HepG2 (cell line): Measurements from ENCODE around the gene PRKCE. TPM values are rescaled to one million over a fixed set of nuclear protein-coding genes. Genes with fewer than 3 reads are reported as not detected.

Experiments
- ATAC-seq: fragments of 200-7000 bp; cut with Tn5 transposase; 3 replicates; pipeline ENCODE4 v1.9.1; 2020; ENCODE audit warnings: mild to moderate bottlenecking, moderate library complexity
- BruUV-seq: library from RNA; stranded (reverse); fragments of 400-500 nt; replicated peaks from 2 replicates; lab custom pipeline; 2021; lab: Mats Ljungman, UMichigan
- CTCF ChIA-PET: fragments of 300-600 bp; formaldehyde crosslinking; extraction: SDS; loops from one replicate; lab custom pipeline; 2021; ENCODE audit warnings: low total read pairs, inconsistent platforms, low intra/inter-chr PET ratio; lab: Yijun Ruan, JAX
- POLR2A ChIA-PET: fragments of 350-600 bp; sonication (Branson Sonifier 250); formaldehyde crosslinking; loops from one replicate; lab custom pipeline; 2020; ENCODE audit warnings: antibody characterized with exemption, inconsistent platforms; lab: Yijun Ruan, JAX
- DNase-seq: peaks from one replicate; pipeline ENCODE4 v3.0.0-alpha.2; 2015; ENCODE audit warnings: low spot score
- FAIRE-seq: peaks from 3 replicates; lab custom pipeline; 2011; peaks lifted over from hg19 to GRCh38; lab: Jason Lieb, UNC
- H2AFZ ChIP-seq: one replicate; pipeline ENCODE4 v1.6.1; 2011; ENCODE audit warnings: low read length, inconsistent platforms
- H3K27ac ChIP-seq: fragments of 300-600 bp; 3 replicates; pipeline ENCODE4 v1.8.0; 2011; ENCODE audit warnings: mixed run types, mild to moderate bottlenecking, mixed read lengths, low read length, inconsistent platforms; ENCODE audit not compliant: insufficient read depth; ENCODE audit errors: extremely low read length
- H3K27me3 ChIP-seq, 2 experiments: fragments of 200-600 bp in 1 of 2; 2 replicates in 1 of 2; 3 replicates in 1 of 2; pipeline versions ENCODE4 v1.6.0 to v1.8.0; 2011; ENCODE audit warnings: low read length in 2 of 2, mild to moderate bottlenecking in 2 of 2, moderate library complexity in 2 of 2, inconsistent platforms in 1 of 2; ENCODE audit not compliant: insufficient read depth in 2 of 2, control insufficient read depth in 1 of 2
- H3K36me3 ChIP-seq, 2 experiments: fragments of 200-600 bp in 1 of 2; replicated peaks in 1 of 2; 2 replicates in 1 of 2; 3 replicates in 1 of 2; pipeline versions ENCODE4 v1.5.1 to v1.8.0; 2011; ENCODE audit warnings: low read length in 2 of 2, inconsistent platforms in 1 of 2; ENCODE audit not compliant: insufficient read depth in 2 of 2, control insufficient read depth in 1 of 2
- H3K4me1 ChIP-seq: 2 replicates; pipeline ENCODE4 v1.5.1; 2012; ENCODE audit warnings: low read length, inconsistent platforms; ENCODE audit not compliant: insufficient read depth
- H3K4me2 ChIP-seq: 2 replicates; pipeline ENCODE4 v1.6.0; 2011; ENCODE audit warnings: low read depth, low read length, inconsistent platforms
- H3K4me3 ChIP-seq, 3 experiments: fragments of 200-600 bp in 1 of 3; sonication (generic), shearing (Covaris generic) in 1 of 3; replicated peaks in 1 of 3; 2 replicates each; pipeline ENCODE4 v1.5.1; 2011 to 2016; ENCODE audit warnings: low read length in 3 of 3, inconsistent platforms in 2 of 3, low read depth in 2 of 3, mild to moderate bottlenecking in 2 of 3, control low read depth in 1 of 3, mixed read lengths in 1 of 3; ENCODE audit not compliant: insufficient read depth in 1 of 3
- H3K79me2 ChIP-seq: one replicate; pipeline ENCODE4 v1.6.1; 2011; ENCODE audit warnings: low read length, inconsistent platforms; ENCODE audit not compliant: insufficient read depth
- H3K9ac ChIP-seq: 2 replicates; pipeline ENCODE4 v1.6.0; 2011; ENCODE audit warnings: mild to moderate bottlenecking, low read depth, low read length, inconsistent platforms; ENCODE audit not compliant: insufficient read depth
- H3K9me3 ChIP-seq: 2 replicates; pipeline ENCODE4 v1.5.1; 2012; ENCODE audit warnings: mild to moderate bottlenecking, low read length
- H4K20me1 ChIP-seq: 2 replicates; pipeline ENCODE4 v1.6.0; 2011; ENCODE audit warnings: inconsistent platforms, mild to moderate bottlenecking, low read length, moderate library complexity; ENCODE audit not compliant: insufficient read depth
- CERS6 ChIP-seq: sonication (generic); formaldehyde crosslinking; IDR thresholded peaks from 2 replicates; pipeline ENCODE4 v1.5.0; 2020; ENCODE audit warnings: missing genetic modification reagents
- CSRNP1 ChIP-seq: sonication (generic); formaldehyde crosslinking; IDR thresholded peaks from 2 replicates; pipeline ENCODE4 v1.8.1; 2023; ENCODE audit warnings: mild to moderate bottlenecking, missing genetic modification reagents
- HBP1 ChIP-seq: IDR thresholded peaks from 2 replicates; pipeline ENCODE4 v1.6.1; 2016; ENCODE audit warnings: low read depth, control low read depth
- MTF1 ChIP-seq: sonication (generic); formaldehyde crosslinking; IDR thresholded peaks from 2 replicates; pipeline ENCODE4 v1.5.0; 2020; ENCODE audit warnings: missing genetic modification reagents
- RXRA ChIP-seq: sonication (generic); formaldehyde crosslinking; IDR thresholded peaks from 2 replicates; pipeline ENCODE4 v1.5.1; 2020; ENCODE audit warnings: missing genetic modification reagents
- SALL2 ChIP-seq: sonication (generic); formaldehyde crosslinking; IDR thresholded peaks from 2 replicates; pipeline ENCODE4 v1.8.1; 2023; ENCODE audit warnings: mild to moderate bottlenecking, missing genetic modification reagents, inconsistent platforms
- SETDB1 ChIP-seq: sonication (generic); formaldehyde crosslinking; IDR thresholded peaks from 2 replicates; pipeline ENCODE4 v1.5.1; 2020; ENCODE audit warnings: missing genetic modification reagents, mild to moderate bottlenecking, borderline replicate concordance
- SKI ChIP-seq: fragments of 450-650 bp; IDR thresholded peaks from one replicate; pipeline ENCODE4 v1.6.1; 2018; ENCODE audit warnings: mild to moderate bottlenecking; ENCODE audit not compliant: partially characterized antibody
- TBP ChIP-seq: sonication (generic); formaldehyde crosslinking; IDR thresholded peaks from 2 replicates; pipeline ENCODE4 v1.5.0; 2020; ENCODE audit warnings: missing genetic modification reagents
- ZNF569 ChIP-seq: sonication (generic); formaldehyde crosslinking; IDR thresholded peaks from 2 replicates; pipeline ENCODE4 v1.5.0; 2020; ENCODE audit warnings: mild to moderate bottlenecking, missing genetic modification reagents, moderate library complexity, borderline replicate concordance
- ZNF678 ChIP-seq: sonication (generic); formaldehyde crosslinking; IDR thresholded peaks from 2 replicates; pipeline ENCODE4 v1.4.0; 2020; ENCODE audit warnings: mild to moderate bottlenecking, missing genetic modification reagents
- ZNF792 ChIP-seq: IDR thresholded peaks from 2 replicates; pipeline ENCODE4 v1.6.1; 2016
- ZSCAN30 ChIP-seq: sonication (generic); formaldehyde crosslinking; IDR thresholded peaks from 2 replicates; pipeline ENCODE4 v1.5.0; 2020; ENCODE audit warnings: mild to moderate bottlenecking, missing genetic modification reagents
- ZSCAN5A ChIP-seq: sonication (generic); formaldehyde crosslinking; IDR thresholded peaks from 2 replicates; pipeline ENCODE4 v1.8.0; 2022; ENCODE audit warnings: mild to moderate bottlenecking, missing genetic modification reagents, borderline replicate concordance
- WGBS: methylation state at CpG from one replicate; pipeline ENCODE4 v1.1.6; 2017; ENCODE audit warnings: low lambda C conversion rate; 5-methylcytosine and 5-hydroxymethylcytosine counted together
- in situ Hi-C: cut with HindIII; loops from 2 replicates; pipeline ENCODE4 v1.10.0; 2017; ENCODE audit warnings: low pct_unique_long_range_greater_than_20kb; ENCODE audit not compliant: extremely low pct_ligation_motif_present
- intact Hi-C: fragments of 100-400 bp; cut with micrococcal nuclease; formaldehyde crosslinking; loops from one replicate; pipeline ENCODE4 v1.10.0; 2022; ENCODE audit not compliant: unreplicated experiment
- polyA plus RNA-seq, 8 experiments: library from polyadenylated mRNA; depleted of rRNA in 3 of 8; stranded (reverse) in 7 of 8; unstranded in 1 of 8; fragments of >200 nt; fragmentation: Illumina TruSeq in 4 of 8; extraction: Trizol in 4 of 8; gene quantifications; 2 replicates each; pipeline versions ENCODE4 v1.2.1 to v1.2.3, GENCODE V29; 2011 to 2016; ENCODE audit warnings: low read depth in 4 of 8, missing spikeins in 1 of 8, mixed read lengths in 1 of 8; ENCODE audit not compliant: insufficient read depth in 1 of 8
- total RNA-seq, 5 experiments: library from RNA; depleted of rRNA; stranded (reverse); fragments of >200 nt; fragmentation: Illumina TruSeq; extraction: Trizol; gene quantifications; 2 replicates each; pipeline ENCODE4 v1.2.3, GENCODE V29; 2016; ENCODE audit warnings: low read depth in 1 of 5

The PRKCE gene
- total and polyA plus RNA-seq, 2 of the 13 experiments (the other 11 are each of a cell fraction or from before 2014, with no cell fraction given), result 1.0 to 3.9 TPM

- Histone ChIP-seq H3K79me2 (no peaks in the 10 kb centered on the region), H3K4me1 (no peaks in the 10 kb centered on the region), H3K36me3 (no peaks in the 10 kb centered on the region), H2AFZ (no peak overlapping the region), H3K4me3 (no peak overlapping the region), H4K20me1 (no peaks in the 10 kb centered on the region), H3K9ac (no peak overlapping the region), H3K27me3 (peaks cover 4 to 40% of the 10 kb centered on the region in 2 experiments; a peak in 4 of 5 replicates), H3K27ac (no peak overlapping the region), H3K9me3 (no peaks in the 10 kb centered on the region), H3K4me2 (no peak overlapping the region)
- FAIRE-seq, result no peak
- POLR2A ChIA-PET, result no interaction called here
- no peak for ATAC-seq
- BruUV-seq, result no TSS peak
- intact Hi-C loops (no loop called here), in situ Hi-C loops (no loop called here)
- CTCF ChIA-PET, result no interaction called here
- 26% methylated on average over 5 of the region's 5 CpGs for WGBS
- TF ChIP-seq ZNF569 (CRISPR knock-in tag) (no peak), CERS6 (no peak), ZSCAN30 (CRISPR knock-in tag) (no peak), ZNF678 (CRISPR knock-in tag) (no peak), RXRA (CRISPR knock-in tag) (no peak), SALL2 (CRISPR knock-in tag) (no peak), MTF1 (CRISPR knock-in tag) (no peak), TBP (CRISPR knock-in tag) (no peak), ZNF792 (no peak)
- no peak for DNase-seq
These were observed 15.5 kb upstream of the PRKCE start for GRCh38 chr2:45636008-45636407.

- in situ Hi-C loops (no loop called here), intact Hi-C loops (no loop called here)
- no peak overlapping the region for H3K4me2 ChIP-seq
- WGBS, result 61% methylated on average over 4 of the region's 5 CpGs
- no peaks in the 10 kb centered on the region for H3K4me1 ChIP-seq
- H3K27ac ChIP-seq, result no peak overlapping the region
- ChIA-PET POLR2A (no interaction called here), CTCF (no interaction called here)
- H4K20me1 ChIP-seq, result no peaks in the 10 kb centered on the region
- H3K36me3 ChIP-seq, result no peaks in the 10 kb centered on the region
- no peaks in the 10 kb centered on the region for H3K9me3 ChIP-seq
- no peak overlapping the region for H2AFZ ChIP-seq
- ATAC-seq (no peak), DNase-seq (no peak), FAIRE-seq (no peak)
- no peak overlapping the region for H3K9ac ChIP-seq
- no TSS peak for BruUV-seq
- H3K27me3 ChIP-seq, result peaks cover 5 to 43% of the 10 kb centered on the region in 2 experiments
- H3K4me3 ChIP-seq, result no peak overlapping the region
- no peaks in the 10 kb centered on the region for H3K79me2 ChIP-seq
- TF ChIP-seq HBP1 (CRISPR knock-in tag) (no peak), ZSCAN5A (no peak), CSRNP1 (CRISPR knock-in tag) (no peak), RXRA (CRISPR knock-in tag) (no peak), SETDB1 (CRISPR knock-in tag) (no peak), SKI (no peak)
These were observed 14.0 kb upstream of the PRKCE start for GRCh38 chr2:45637440-45637839.
